Kidney capillary endothelial cell (primary cell): ENCODE results near the gene NTN1.
"Not testable (repeated sequence)": the region's sequence is repeated elsewhere in the genome, so short reads cannot be mapped to it uniquely, and the experiment has no call there.

Experiments
- DNase-seq: peaks from one replicate; pipeline ENCODE4 v3.0.0-alpha.2; 2018; ENCODE audit warnings: low spot score

Gene NTN1

DNA sequence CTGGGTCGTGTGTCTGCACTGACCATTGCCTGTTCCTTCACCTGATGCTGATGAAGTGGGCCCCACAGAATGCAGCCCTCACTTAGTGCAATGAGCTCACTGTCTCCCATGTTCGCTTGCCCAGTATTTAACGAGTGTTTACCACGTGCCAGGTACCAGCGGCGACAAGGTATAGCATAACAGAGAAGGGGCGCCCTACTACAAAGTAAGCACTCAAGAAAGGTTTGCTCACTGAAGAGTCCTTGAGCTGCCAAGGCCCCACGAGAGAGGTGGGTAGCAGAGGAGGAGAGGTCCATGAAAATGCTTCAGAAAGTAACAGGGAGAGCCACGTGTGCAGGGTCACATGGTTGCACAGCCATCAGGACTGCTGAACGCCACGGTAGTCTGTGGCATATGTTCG is 230.0 kb downstream of the NTN1 start:
- no peak for DNase-seq

DNA sequence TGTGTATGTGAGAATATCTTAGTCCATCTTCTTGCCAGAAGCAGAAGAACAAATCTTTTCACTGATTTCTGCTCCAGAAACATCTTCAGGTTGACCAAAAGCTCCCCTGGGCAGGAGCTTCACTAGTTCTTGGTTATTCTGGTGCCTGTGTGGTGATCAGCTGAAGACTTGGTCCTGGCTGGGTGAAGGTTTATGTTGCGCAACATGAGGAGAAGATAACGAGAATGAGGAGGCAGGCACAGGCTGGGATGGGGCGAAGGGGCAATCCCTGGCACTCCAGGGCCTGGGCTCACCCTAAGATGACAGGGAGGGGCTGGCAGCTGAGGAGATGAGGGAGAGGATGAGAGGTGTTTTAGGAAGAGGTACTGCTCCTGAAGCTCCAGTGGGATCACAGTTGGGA is 232.0 kb downstream of the NTN1 start:
- no peak for DNase-seq

DNA sequence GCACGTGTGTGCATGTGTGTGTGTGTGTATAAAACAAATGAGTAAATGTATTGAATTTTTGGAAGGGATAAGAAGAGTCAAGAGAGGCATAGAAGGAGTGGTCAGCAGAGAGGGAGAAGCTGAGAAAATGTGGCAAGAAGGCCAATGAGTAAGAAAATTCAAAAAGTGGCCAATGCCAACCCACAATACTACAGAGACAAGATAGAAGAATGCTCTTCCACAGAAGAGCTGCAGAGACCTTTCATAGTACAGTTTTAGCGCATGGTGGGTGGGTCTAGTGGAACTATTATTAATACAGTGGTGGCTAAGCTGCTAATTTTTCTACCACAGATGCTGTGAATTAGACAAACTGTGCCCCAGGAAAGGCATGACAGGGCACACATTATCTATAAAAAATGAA is 233.5 kb downstream of the NTN1 start:
- no peak for DNase-seq

DNA sequence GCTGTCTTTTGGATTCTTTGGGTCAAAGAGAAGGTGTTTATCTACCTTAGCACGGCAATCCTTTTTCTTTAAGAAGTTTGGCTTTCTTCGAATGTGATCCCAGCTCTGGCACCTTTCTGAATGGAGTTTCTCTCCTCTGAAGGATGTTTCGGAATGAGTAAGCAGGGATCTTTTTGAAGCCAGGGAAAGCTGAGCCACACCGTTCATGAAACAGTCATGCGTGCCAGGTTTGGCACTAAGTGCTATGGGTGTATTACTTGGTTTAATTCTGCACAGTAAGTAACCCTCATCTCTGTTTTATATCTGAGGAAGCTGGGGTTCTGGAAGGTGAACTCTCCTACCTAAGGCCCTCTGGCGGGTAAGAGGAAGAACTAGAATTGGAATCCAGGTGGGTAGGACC is 234.5 kb downstream of the NTN1 start:
- DNase-seq, result no peak

DNA sequence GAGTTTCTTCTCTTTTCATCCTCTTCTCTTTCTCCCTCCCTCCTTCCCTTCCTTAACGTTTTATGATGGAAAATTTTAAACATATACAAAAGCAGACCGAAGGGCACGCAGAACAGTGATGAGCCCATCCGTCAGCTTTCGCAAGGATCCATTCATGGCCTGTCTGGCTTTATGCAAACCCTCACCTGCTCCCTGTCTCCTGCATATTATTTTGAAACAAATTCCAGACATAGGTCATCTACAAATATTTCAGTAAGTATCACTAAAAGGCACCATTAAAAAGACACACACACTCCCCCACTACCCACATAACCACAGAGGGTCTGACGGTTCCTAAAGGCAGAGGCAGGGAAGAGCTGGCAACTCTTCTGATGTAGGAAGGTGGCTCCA is 235.0 kb downstream of the NTN1 start:
- no peak for DNase-seq

DNA sequence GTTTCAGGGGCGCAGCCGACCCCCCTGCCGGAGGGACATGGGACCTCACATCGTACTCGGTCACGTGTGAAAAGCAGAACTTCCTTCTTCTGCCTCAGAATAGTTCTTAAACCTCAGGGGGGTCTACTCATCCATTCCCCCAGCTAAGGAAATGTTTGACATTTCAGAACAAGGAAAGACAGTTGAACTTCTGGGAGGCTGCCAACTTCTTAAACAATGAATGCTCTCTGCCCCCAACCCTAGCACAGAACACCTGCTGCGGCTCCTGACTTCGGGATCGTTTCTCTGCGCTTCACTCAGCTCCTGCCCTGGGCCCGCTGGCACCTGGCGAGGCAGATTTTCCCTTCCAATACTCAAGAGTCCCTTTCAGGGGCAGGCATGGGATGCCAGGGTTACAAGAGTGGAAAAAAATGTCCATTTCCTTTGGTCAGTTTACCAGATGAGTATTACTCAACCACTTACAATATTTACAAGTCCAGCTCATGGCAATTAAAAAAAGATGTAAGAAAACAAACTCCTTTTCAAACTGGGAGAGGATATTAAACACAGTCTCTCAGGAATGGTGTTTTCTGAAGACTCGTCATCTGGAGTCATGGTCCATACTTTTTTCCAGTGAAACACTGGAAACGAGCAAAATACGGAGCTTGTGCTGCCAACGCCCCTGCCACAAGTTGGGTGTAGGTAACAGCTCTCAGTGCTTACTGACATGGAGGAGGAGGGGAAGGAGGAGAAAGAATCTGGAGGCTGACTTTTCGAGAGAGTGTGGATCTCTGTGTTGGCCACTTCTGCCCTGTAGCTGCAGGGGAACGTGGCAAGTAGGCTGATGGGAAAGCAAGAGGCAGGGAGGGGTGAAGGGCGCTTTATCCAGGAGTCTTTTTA is 235.7 kb downstream of the NTN1 start:
- DNase-seq, result peak; percentile 32

DNA sequence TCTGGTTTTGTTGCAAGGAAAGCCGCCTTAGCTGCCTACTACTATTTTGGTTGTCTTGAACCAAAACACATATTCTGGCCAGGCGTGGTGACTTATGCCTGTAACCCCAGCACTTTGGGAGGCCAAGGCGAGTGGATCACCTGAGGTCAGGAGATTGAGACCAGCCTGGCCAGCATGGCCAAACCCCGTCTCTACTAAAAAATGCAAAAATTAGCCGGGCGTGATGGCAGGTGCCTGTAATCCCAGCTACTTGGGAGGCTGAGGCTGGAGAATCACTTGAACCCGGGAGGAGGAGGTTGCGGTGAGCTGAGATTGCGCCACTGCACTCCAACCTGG is 236.3 kb downstream of the NTN1 start:
- not testable (repeated sequence) for DNase-seq

DNA sequence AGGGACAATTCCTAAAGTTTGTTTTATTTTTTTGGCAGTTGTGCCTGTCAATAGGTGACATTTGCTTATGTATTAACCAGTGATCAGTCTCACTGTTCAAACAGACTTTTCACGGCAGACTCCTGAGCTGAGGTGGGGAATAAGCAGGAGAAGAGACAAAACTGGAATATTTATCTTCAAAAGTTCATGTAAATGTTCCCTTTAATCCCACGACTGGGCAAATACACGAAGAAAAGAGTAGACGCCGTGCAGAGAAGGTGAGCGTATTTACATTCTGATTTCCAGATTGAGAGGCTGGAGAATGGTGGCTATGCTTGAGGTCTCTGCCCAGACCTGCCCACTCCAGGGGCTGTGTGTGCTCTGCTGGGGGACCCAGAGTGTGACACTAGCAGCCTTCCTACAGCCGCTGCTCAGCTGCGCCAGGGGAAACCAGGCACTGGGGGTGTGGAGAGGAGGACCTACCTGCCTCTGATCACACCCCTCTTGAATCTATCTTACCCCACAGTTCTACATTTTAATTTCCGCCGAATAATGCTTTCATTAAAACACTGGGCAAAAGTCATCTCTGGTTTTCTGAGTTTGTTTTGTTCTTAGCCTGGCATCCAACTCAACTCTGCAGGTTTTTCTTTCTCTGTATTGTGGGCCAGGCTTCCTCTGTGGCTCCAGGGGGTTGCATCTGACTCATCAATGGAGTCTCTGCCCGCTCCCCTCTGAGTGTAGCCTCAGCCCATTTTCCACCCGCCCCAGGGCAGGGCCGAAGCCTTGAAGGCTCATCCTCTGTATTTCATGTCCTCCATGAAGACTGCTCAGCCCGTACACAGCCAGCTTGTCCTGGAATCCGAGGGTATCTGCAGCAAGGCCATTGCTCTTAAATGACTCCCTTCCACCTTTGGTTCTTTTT is 237.1 kb downstream of the NTN1 start:
- no peak for DNase-seq

DNA sequence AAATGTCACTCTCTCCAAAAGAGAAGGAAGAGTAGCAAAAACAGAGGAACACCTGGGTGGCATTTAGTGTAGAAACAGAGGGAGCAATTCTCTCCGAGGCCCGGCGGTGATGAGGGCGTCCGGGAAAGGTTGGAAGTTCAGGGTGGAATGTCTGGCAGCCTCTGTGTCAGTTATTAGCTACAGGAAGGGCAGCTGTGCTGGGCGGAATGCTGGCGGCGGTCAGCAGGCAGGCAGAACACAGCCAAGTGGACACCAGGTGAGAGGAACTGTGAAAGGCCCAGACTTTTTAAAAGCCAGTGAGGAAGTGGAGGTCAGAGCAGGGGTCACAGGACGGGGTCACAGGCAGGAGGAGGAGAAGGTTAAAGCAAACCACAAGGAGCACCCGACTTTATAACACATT is 238.1 kb downstream of the NTN1 start:
- peak; percentile 40 for DNase-seq

DNA sequence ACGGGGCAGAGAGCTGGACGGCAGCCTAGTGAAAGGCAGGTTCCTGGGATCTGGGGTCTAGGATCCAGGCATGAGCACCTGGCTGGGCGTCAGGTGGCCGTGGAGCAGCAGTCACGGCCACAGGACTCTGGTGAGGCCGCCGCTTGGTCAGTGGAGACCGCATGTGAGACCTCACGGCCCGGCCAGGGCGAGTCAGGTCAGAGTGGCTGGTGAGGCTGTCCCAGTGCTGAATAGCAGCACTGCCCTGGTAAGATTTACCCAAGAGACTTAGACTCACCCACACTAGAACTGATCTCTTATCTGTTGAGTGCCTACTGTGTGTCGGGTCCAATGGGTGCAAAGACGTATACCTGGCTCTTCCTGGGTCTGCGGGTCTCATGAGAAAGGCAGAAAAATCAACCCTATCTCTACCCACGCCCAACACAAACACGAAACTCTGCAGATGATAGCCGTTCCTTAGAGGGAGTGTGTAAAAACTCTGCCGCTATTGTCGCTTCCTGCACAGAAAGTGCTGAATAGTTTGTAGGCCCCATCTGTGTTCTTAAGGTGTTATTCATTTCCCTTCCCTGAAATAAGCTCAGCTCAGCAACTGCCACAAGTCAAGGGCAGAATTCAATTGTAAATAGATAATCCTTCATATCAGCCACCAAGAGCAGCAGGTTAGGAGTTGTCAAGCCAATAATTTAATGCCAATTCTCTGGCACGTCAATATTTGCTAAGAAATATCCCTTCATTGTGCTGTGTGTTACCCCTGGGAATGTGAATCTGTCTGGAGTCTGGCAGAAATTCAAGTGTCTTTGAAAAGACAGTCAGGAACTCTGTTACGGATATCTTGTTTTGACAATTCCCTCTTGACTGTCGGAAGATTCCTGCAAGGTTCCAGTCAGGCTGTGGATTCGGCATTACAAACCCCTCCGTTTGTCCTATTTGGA is 240.0 kb downstream of the NTN1 start:
- peak; percentile 49 for DNase-seq

DNA sequence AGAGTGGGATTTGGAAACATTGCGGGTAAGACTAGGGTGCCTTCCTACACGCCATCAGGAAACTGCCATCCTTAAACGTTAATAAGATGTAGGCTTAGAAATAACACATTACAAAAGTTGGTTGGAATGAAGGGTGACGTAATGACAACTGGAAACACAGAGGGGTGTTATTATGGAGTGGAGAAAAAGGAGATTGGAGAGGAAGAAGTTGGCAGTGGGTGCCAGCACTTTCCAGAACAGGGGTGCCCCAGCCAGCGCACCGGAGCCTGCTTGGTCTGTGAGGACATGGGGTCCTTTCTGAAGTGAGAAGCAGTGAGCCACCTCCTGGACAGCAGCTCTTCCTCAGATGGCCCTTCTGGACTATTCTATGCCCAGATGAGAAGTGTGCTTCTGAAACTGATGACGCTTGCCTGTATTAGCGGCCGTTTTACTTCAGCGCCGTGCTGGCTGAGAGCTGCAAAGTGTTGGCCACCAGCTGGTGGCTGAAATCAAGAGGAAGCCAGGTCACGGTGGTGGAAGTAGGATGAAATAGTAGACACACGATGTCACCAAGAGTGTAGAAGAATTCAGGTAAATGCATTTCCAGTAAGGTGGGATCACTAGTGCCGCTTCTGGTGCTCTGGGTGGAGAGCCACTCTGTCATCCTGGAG is 244.8 kb downstream of the NTN1 start:
- no peak for DNase-seq

DNA sequence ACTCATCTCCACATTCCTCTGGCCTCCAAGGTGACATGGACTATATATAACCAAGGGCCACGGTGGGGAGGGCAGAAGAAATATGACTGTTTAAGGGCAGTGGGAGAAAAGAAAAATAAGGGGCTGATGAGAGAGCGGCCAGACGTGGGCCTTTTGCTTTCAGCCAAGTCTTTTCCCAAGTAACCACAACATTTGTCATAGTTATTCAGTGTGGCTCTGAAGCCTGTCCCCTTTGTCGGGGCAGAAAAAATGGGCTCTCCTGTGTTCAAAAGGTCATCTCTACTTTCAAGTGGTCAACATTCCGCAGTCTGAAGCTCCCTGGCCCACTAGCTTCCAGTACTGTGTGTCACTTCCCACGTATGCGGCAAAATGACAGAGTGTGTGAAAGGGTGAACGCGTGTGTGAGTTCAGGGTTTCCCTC is 245.4 kb downstream of the NTN1 start:
- no peak for DNase-seq

DNA sequence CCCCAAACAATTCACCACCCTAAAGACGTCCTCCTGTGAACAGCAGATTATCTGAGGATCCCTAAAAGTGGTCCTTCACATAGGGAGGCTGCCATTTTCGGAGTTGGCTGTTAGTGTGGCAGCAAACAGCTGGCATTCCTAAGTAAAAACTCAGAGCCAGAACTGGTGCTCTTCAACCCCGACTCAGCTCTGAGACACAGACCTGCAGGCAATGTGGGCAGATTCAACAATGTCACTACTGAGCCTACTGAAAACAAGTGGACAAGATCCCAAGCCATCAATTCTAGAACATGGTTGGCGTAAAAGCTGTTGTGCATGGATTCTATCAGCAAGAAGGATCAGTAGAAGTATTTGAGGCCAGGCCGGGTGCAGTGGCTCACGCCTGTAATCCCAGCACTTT is 247.2 kb downstream of the NTN1 start:
- no peak for DNase-seq

DNA sequence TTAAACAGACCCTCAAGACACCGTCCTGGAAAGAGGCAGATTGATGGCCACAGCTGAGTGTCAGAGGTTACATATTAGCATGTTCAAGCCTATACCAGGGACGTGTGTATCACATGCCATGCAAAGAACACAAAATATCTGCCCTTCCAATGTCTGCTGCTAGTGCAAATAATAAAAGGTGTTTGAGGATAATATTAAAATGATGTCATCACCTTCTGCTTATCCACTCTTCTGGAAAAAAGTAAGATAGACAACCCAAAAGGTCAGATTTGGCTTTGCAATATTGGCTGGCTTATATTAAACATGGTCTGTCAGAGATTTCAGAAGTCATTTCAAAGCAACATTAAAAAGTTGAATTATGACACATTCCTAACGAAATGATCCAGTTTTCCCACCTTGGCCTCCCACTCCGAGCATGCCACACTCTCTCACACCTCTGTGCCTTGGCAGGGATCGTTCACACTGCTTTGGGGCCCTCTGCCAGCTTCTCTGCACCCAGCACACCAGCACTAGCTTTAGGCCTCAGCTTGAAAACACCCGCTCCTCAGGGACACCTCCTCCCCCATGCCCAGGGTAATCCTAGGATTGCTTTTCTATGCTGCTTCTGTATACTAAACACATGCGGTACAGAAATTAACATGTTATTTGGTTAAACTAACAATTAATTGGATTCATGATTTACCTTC is 248.2 kb downstream of the NTN1 start:
- no peak for DNase-seq

DNA sequence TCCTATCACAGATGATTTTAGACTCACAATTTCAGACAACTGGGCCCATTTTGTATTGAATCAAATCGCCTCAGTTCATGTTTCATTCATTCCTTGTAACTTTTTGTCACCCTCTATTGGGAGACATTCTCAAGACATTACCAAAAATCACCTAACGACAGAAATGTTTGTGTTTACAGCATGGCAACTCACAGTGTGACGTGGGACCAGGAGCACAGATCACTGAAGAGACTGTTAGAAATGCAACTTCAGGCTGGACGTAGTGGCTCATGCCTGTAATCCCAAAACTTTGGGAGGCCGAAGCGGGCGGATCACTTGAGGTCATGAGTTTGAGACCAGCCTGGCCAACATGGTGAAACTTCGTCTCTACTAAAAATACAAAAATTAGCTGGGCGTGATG is 249.6 kb downstream of the NTN1 start:
- no peak for DNase-seq

DNA sequence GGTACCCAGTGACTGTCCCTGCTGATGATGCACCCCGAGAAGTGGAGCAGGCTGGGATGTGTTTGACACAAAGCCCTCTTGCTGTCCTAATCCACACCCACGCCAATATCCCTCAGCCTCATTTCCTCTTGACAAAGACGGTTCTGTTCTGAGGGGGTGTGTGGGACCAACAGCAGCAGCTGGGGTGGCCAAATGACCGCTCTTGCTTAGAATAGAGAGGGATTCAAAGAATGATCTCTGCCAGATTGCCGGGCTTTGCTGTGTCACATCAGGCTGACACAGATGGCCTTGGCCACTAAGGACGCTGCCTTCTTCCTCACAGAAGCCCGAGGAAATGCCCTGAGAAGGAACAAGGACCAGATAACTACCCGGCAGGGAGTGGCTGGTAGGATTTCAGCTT is 250.7 kb downstream of the NTN1 start:
- no peak for DNase-seq

DNA sequence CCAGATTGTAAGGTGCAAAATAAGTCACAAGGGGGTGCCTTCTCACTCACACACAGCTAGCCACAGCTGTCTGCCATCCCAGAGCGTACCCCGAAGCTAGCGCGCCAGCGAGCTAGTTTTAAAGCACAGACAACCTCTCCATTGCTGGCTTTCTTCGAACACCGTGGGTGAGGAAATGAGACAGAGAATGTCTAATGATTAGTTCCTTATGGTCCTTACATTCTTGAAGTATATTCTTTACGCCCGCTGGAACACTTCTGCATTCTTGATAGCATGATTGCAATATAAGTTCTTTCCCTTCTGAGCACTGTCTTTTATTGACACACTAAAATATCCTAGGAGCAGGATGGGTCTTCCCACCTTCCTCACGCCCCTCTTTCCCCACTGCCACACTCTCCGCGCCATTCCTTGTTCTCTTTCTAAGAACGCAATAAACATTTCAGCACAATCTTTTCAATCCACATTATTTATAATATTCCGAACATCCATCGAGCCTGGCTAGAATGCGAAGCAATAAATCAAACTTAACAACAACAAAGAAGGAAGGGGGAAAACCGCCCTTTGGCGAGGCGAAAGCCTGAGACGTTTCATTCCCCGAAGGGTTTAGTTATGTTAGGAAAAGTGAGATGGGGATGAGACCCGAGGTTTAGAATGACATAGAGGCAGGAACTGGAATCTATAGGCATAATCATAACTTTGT is 251.3 kb downstream of the NTN1 start:
- DNase-seq, result no peak

DNA sequence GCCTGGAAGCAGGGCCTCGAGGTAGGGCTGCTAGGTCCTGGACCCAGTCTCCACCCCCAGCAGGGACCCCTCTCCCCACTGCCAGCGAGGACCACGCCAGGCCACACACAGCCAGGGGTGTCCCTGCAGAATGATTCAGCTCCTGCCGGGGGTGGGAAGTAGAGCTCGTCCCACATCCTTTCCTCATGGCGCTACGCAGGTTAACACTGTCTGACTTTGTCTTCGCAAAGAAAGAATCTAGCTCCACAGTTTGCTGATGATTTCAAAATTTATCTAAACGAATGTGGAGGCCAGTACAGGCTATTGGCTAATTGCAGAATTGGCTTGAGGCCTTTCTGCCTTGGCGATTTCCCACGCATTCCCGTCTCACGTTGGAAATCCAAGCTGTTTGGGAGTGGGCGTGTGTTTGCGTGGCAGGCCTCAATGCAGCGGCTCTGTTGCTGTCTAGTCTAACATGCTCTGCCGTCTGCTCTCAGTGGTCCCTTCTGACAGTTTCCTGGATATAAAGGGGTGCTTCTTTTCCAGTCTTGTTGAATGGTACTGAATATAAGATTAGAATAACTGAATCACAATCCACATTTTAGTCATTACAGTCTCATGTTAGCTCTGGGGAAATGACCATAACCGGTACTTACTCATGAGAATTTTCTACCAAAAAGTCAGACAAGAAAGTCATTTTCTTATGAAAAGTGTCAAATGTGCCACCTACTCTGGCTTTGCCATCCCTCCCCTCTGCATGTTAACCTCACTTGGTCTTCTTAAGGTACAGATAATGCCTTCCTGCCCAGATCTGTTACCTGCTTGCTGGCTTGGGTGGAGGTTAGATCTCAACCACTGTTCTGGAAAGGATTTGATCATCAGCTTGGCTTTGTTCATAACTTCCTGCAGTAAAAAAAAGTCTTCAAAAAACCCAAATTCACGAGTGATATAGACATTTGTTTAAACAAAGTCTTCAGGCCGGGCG is 252.4 kb downstream of the NTN1 start:
- no peak for DNase-seq

DNA sequence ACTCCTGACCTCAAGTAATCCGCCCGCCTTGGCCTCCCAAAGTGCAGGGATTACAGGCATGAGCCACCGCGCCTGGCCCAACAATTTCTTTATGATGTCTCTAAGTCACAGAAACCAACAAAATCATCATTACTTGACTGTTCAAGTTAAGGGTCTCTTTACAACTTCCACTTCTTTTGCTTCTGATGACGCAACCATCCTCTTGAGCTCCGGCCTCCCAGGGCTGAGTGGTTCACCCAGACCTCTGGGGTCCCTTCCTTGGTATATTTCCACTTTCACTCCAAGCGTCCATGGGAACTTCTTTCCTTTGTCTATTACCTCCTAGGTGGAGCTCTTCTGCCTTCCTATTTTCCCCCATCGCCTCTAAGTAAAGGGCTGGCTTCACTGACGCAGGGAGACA is 253.7 kb downstream of the NTN1 start:
- DNase-seq, result no peak
